IPS-11a (cell line): Measurements from ENCODE around the gene ELMO1.

ENCODE experiments used
- H3K4me3 ChIP-seq: one replicate; pipeline ENCODE4 v1.5.1; 2013; ENCODE audit warnings: low read depth, low read length, control low read depth

The ELMO1 gene

GRCh38 chr7:36966636-36967035 lies 482.0 kb downstream of the ELMO1 start:
- no peak overlapping the region for H3K4me3 ChIP-seq

GRCh38 chr7:36966039-36966438 lies 482.6 kb downstream of the ELMO1 start:
- H3K4me3 ChIP-seq = no peak overlapping the region

- H3K4me3 ChIP-seq = no peak overlapping the region
Measured at GRCh38 chr7:36965625-36966024, 483.0 kb downstream of the ELMO1 start.

- no peak overlapping the region for H3K4me3 ChIP-seq
Measured at GRCh38 chr7:36964297-36964696, 484.4 kb downstream of the ELMO1 start.

- no peak overlapping the region for H3K4me3 ChIP-seq
Measured at GRCh38 chr7:36962367-36962766, 486.3 kb downstream of the ELMO1 start.

GRCh38 chr7:36961693-36962092 lies 487.0 kb downstream of the ELMO1 start:
- H3K4me3 ChIP-seq = no peak overlapping the region

DNA sequence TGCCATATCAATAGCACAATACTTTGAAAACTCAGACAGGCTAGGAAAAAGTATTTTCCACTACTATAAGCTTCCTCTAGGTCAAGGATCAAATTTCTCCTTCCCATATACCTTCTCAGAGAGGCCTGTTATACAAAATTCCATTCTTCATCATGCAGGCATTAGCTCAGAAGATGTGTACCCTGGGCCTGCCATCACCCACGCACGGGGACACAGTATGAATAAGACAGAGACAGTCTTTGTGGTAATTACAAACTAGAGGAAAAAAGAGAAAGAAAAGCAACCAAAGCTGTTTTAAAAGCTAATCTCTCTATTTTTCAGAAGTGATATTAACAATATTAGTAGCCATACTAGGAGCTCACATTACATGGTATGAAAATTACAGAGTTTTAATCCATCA lies 487.6 kb downstream of the ELMO1 start:
- no peak overlapping the region for H3K4me3 ChIP-seq

DNA sequence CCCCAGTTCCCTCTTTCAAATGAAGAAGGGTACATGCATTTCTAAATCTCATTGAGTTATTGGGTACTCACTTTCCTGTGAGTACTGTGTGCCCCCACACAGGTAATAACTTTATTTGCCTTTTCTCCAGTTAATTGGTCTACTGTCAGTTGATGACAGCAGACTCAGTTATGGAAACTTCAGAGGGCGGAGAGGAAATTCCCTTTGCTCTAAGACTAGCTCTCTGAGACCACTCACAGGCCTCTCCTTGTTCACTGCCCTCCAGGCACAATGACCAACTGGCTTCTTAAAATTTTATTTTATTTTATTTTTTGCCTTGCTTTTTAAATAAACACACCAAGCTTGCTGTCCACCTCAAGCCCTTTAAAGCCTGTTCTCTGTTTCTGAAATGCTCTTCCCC lies 488.6 kb downstream of the ELMO1 start:
- no peak overlapping the region for H3K4me3 ChIP-seq

DNA sequence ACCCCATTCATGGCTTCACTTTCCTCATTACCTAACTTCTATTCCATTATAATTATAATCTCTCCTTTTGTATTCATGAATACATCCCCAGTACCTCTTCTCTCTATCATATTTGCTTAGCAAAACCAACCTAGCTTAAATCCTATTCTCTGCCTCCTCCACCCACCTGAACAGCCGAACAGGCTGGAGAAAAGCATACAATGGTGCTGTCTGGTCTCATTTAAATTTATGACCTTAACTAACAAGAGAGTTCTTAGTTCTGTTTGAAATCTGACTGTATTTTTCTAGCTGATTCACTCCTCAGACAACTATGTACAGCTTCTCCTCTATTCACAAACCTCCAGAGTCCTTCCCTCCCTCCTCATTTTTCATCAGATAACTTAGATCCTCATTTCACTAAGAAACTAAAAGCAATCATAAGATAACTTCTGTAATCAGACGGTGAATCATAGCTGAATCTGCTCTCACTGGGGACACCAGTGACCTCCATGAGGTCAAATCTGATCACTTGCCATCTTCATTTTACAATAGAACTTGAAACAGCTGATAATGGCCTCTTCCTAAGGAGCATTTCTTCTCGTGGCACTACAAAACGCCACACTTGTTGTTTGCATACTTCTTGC lies 490.4 kb downstream of the ELMO1 start:
- H3K4me3 ChIP-seq = no peak overlapping the region

GRCh38 chr7:36957620-36958019 lies 491.0 kb downstream of the ELMO1 start:
- no peak overlapping the region for H3K4me3 ChIP-seq

- no peak overlapping the region for H3K4me3 ChIP-seq
Measured at GRCh38 chr7:36956814-36957213, 491.9 kb downstream of the ELMO1 start.

GRCh38 chr7:36955456-36956129 lies 493.1 kb downstream of the ELMO1 start:
- H3K4me3 ChIP-seq = no peak overlapping the region

GRCh38 chr7:36951257-36951697 lies 497.4 kb downstream of the ELMO1 start:
- no peak overlapping the region for H3K4me3 ChIP-seq

DNA sequence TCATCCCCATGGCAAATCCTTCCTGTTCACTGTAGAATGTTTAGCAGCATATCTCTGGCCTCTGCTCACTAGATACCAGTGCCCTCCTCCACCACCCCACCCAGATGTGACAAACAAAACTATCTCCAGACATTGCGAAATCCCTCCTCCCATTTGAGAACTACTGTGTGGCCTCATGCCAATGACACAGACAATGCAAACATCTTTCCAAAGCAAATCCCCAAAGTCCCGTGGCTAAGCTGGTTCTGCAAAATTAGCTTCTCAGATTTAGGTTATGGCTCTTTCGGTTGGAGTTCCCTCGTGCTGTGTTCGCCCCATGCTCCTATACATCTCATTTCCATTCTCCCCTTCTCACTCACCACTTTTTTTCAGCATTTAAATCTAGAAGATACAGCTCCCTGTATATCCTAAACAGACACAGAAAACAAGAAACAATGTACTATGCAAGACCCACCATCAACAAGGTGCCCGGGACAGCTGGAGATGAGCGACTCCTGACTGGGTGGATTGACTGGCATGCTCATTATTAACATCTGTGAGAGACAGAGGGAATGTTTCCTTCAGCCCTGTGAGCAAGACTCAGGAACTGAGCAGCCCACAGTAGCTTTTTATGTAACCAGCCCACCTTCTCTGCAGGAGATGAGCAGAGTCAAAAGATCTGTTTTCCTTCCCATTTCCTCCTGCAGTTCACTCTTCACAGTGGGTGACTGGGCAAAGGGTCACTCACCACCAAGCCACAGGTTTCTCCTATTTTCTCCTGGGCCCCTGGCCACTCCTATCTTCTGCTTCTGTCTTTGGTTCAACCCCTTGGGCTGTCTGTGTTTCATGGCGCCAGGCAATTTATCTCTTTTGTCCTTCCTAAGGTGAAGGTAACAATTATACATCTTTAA lies 498.7 kb downstream of the ELMO1 start:
- no peak overlapping the region for H3K4me3 ChIP-seq

GRCh38 chr7:36946401-36946739 lies 502.3 kb downstream of the ELMO1 start:
- H3K4me3 ChIP-seq = no peak overlapping the region

DNA sequence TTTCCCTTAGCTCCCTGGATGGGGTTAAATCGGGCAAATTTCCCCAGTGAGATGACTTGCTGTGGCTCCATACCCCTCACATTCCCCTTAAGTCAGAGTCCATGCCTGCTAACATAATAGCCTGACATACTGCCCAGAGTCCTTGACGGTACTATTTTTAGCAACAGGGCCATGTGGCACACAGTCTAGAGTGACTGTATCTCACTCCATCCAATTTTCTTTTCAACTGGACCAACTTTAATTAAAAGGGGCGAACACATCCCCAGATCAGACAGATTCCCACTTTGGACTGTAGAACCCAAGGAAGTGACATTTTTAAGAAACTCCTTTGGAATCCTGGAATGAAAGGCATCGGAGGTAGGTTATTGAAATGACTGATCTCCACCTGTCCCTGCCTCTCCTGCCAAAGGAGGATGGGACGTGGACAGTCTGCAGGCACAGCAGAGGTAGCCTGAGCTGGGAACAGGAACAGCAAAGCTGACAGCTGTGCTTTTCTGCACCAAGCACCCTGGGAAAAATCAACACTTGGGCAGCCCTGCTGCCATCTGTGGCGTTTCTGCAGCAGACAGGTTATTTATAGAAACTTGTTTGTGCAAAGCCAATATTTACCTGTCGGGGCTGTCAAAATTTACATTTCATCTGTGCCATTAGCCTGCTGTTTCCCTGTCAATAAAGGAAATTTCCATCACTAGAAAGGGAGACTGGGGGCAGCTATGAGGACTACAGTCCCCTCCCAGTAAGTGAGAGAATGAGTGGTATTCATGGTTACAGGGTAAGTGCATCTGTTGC lies 502.9 kb downstream of the ELMO1 start:
- H3K4me3 ChIP-seq = no peak overlapping the region

DNA sequence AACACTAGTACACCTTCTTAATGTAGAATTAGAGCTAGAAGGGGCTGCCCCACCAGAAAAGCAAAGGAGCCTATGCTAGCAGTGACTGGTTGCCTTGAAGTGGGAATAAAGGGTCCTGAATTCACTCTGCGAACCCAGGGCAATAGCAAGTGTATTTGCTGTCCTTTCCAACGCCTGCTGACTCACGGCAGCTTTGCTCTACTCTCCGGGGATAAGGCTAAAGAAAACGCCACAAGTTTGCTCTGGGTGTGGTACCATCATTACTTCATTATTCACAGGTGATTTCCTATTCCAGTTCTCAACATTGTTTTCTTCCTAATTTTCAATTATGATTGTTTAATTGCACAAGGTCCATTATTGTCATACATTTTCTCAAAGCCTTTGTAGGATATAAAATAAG lies 503.8 kb downstream of the ELMO1 start:
- H3K4me3 ChIP-seq = no peak overlapping the region

- no peak overlapping the region for H3K4me3 ChIP-seq
Measured at GRCh38 chr7:36943591-36944435, 504.9 kb downstream of the ELMO1 start.

GRCh38 chr7:36942955-36943354 lies 505.7 kb downstream of the ELMO1 start:
- H3K4me3 ChIP-seq = no peak overlapping the region

GRCh38 chr7:36942541-36942940 lies 506.1 kb downstream of the ELMO1 start:
- H3K4me3 ChIP-seq = no peak overlapping the region
